GM12801 (cell line): ENCODE data around the gene NR1H3.

Source experiments
- CTCF ChIP-seq: IDR thresholded peaks from one replicate; pipeline ENCODE4 v1.5.1; 2011; ENCODE audit warnings: control low read depth; ENCODE audit not compliant: insufficient read length; ENCODE audit errors: extremely low read depth

Gene NR1H3

GRCh38 chr11:47296045-47296444 lies 38.2 kb downstream of the NR1H3 start:
- TF ChIP-seq CTCF = no peak

GRCh38 chr11:47299078-47299477 lies 41.3 kb downstream of the NR1H3 start:
- no peak for TF ChIP-seq CTCF

DNA sequence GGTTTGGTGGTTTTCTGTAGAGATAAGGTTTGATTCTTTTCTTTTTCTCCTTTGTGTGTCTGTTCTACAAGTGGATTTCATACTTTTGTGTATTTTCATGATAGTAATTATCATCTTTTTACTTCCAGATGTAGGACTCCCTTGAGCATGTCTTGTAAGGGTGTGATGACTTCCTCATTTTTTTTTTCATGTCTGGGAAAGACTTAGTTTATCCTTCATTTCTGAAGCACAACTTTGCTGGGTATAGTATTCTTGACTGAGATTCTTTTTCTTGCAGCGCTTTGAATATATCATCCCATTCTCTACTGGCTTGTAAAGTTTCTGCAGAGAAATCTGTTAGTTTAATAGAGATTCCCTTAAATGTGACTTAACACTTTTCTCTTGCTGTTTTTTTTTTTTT lies 45.1 kb downstream of the NR1H3 start:
- no peak for TF ChIP-seq CTCF

- TF ChIP-seq CTCF = no peak
Observed at GRCh38 chr11:47305734-47306483, 48.1 kb downstream of the NR1H3 start.

GRCh38 chr11:47306484-47306844 lies 48.7 kb downstream of the NR1H3 start:
- no peak for TF ChIP-seq CTCF

DNA sequence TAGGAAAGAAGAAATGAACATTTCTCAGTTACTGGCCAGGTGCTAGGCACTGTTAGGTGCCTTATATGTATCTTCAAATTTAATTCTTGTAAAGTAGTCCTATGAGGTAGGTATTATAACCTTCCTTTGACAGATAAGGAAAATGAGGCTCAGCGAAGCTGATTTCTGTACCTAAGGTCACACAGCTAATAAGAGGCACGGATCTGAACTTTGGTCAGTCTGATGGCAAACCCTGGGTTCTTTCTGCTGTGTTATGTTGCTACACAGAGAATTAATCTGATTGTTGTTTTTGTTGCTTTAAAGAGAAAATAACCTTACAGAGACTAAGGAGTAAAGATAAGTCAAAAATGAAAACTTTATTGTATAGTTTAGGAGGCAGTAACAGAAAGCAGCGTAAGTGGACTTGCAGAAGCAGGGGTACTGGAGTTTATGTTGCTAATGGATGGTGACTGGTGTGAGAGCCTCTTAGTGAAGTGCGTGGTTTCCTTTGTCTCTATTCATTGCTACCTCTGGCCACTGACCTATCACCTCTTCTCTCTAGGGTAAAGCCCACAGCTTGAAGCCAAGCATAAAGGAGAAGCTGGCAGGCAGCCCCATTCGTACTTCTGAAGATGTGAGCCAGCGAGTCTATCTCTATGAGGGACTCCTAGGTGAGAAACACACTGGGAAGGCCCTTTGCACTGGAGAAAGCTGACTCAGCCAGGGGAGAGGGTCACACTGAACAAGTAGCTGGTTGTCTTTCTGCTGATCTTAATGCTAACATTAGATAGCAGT lies 50.4 kb downstream of the NR1H3 start:
- no peak for TF ChIP-seq CTCF

DNA sequence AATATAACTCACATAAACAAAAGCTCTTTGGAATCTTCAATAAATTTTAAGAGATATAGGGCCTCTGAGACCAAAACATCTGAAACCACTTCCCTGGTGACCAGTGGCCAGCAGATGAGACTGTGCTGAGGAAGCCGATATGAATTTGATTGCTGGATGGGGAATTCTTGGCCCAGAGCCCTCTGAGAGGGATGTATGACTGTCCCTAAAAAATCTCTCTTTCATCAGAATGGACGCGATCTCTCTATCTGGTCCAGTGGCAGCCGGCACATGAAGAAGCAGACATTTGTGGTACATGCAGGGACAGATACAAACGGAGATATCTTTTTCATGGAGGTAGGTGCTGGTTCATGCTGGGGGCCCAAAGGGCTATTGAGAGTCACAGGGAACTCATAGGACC lies 57.2 kb downstream of the NR1H3 start:
- TF ChIP-seq CTCF = no peak
